Nephron progenitor cell (in vitro differentiated cells): Measurements from ENCODE around the gene AFAP1.
"Not testable (repeated sequence)": the region's sequence is repeated elsewhere in the genome, so short reads cannot be mapped to it uniquely, and the experiment has no call there.

Source experiments
- DNase-seq: peaks from one replicate; pipeline ENCODE4 v3.0.0; 2021
- H3K27ac Mint-ChIP-seq: 2 replicates; pipeline ENCODE4 v1.8.0; 2021; ENCODE audit warnings: mild to moderate bottlenecking, moderate library complexity, mixed read lengths
- H3K27me3 Mint-ChIP-seq: 2 replicates; pipeline ENCODE4 v1.8.0; 2021; ENCODE audit warnings: mild to moderate bottlenecking, low read depth, mixed read lengths; ENCODE audit not compliant: poor library complexity
- H3K36me3 Mint-ChIP-seq: 2 replicates; pipeline ENCODE4 v1.8.0; 2021; ENCODE audit warnings: low read depth, mixed read lengths
- H3K4me1 Mint-ChIP-seq: 2 replicates; pipeline ENCODE4 v1.8.0; 2021; ENCODE audit warnings: mixed read lengths
- H3K4me3 Mint-ChIP-seq: 2 replicates; pipeline ENCODE4 v1.8.0; 2021; ENCODE audit warnings: mild to moderate bottlenecking, moderate library complexity, mixed read lengths
- H3K9me3 Mint-ChIP-seq: 2 replicates; pipeline ENCODE4 v1.8.0; 2021; ENCODE audit warnings: mild to moderate bottlenecking, moderate library complexity, mixed read lengths
- TF ChIP-seq, protein P1 (sequence below): fragments of 200-600 bp; sonication (generic); IDR thresholded peaks from 2 replicates; pipeline ENCODE4 v1.5.0; 2021; ENCODE audit warnings: antibody characterized with exemption

AFAP1 gene

GRCh38 chr4:7949759-7950158 lies 10.1 kb upstream of the AFAP1 start:
- H3K9me3 Mint-ChIP-seq, result peaks cover 31% of the 10 kb centered on the region
- TF ChIP-seq, protein P1, sequence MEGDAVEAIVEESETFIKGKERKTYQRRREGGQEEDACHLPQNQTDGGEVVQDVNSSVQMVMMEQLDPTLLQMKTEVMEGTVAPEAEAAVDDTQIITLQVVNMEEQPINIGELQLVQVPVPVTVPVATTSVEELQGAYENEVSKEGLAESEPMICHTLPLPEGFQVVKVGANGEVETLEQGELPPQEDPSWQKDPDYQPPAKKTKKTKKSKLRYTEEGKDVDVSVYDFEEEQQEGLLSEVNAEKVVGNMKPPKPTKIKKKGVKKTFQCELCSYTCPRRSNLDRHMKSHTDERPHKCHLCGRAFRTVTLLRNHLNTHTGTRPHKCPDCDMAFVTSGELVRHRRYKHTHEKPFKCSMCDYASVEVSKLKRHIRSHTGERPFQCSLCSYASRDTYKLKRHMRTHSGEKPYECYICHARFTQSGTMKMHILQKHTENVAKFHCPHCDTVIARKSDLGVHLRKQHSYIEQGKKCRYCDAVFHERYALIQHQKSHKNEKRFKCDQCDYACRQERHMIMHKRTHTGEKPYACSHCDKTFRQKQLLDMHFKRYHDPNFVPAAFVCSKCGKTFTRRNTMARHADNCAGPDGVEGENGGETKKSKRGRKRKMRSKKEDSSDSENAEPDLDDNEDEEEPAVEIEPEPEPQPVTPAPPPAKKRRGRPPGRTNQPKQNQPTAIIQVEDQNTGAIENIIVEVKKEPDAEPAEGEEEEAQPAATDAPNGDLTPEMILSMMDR, result no peak
- H3K27me3 Mint-ChIP-seq, result peaks cover 16% of the 10 kb centered on the region
- peaks cover 18% of the 10 kb centered on the region for H3K36me3 Mint-ChIP-seq
- peaks cover 23% of the 10 kb centered on the region for H3K4me1 Mint-ChIP-seq
- H3K4me3 Mint-ChIP-seq, result no peak overlapping the region
- H3K27ac Mint-ChIP-seq, result no peak overlapping the region
- DNase-seq, result no peak

DNA sequence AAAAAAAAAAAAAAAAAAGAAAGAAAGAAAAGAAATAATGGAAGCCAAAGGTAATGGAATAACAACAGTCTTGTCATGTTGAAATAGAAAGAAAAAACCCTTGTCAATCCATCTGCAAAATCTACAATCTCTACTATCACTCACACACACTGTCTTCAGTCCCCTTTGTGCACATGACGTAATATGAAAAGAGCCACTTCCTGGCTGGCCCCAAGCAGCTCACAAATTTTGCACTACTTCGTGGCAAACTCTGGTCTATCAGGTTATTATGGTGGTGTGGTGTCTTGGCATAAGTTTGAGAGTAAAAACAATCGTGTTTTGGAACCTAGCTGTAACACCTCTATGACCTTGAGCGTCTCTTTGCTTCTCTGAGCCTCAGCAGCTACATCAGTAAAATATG lies 8.3 kb upstream of the AFAP1 start:
- no peak overlapping the region for H3K4me3 Mint-ChIP-seq
- H3K27me3 Mint-ChIP-seq, result peaks cover 16% of the 10 kb centered on the region
- peaks cover 17% of the 10 kb centered on the region for H3K36me3 Mint-ChIP-seq
- no peak for DNase-seq
- H3K4me1 Mint-ChIP-seq, result peaks cover 30% of the 10 kb centered on the region
- TF ChIP-seq, protein P1, result no peak
- no peak overlapping the region for H3K27ac Mint-ChIP-seq
- H3K9me3 Mint-ChIP-seq, result peaks cover 24% of the 10 kb centered on the region

DNA sequence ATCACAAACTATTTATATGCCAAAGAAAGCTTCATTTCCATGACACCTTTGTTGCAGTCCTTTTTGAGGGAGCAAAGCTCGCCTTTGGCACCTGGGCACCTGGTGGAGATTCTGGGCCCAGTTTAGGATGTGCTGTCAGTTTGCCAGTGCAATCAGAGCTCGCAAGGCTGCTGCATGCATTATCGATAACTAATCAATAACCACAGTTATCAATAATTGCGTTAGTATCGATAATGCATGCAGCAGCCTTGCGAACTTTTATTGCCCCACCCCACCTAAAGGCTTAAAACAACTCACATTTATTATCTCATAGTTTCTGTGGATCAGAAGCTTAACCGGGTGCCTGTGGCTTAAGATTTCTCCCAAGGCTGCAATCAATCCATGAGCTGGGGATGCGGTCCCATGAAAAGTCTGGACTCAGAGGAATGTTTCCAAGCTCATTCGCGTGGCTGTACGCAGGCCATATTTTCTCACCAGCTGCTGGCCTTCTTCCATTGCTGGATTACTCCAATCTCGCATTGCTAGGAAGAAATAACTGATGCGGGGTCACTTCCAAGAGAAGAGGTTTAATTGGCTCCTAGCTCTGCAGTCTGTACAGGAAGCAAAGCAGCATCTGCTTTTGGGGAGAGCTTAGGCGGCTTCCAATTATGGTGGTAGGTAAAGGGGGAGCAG lies 6.2 kb upstream of the AFAP1 start:
- DNase-seq, result no peak
- Mint-ChIP-seq H3K27me3 (peaks cover 11% of the 10 kb centered on the region), H3K4me3 (no peak overlapping the region), H3K9me3 (peaks cover 3% of the 10 kb centered on the region), H3K36me3 (no peaks in the 10 kb centered on the region), H3K27ac (peak overlapping the region; percentile 6), H3K4me1 (peaks cover 48% of the 10 kb centered on the region)
- TF ChIP-seq, protein P1, result no peak

- no peak for DNase-seq
- Mint-ChIP-seq H3K27ac (no peak overlapping the region), H3K27me3 (peaks cover 11% of the 10 kb centered on the region), H3K9me3 (no peaks in the 10 kb centered on the region), H3K36me3 (no peaks in the 10 kb centered on the region), H3K4me3 (no peak overlapping the region), H3K4me1 (peaks cover 47% of the 10 kb centered on the region)
- TF ChIP-seq, protein P1, result no peak
These were observed 5.0 kb upstream of the AFAP1 start for GRCh38 chr4:7944599-7945220.

DNA sequence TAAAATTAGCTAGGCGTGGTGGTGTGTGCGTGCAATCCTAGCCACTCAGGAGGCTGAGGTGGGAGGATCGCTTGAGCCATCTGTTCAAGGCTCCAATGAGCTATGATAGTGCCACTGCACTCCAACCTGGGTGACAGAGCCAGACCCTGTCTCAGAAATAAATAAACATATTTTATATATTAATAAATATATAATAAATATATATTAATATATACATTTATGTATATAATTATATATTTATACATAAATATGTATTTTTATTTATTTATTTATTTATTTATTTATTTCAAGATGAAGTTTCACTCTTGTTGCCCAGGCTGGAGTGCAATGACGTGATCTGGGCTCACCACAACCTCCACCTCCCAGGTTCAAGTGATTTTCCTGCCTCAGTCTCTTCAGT lies 4.0 kb upstream of the AFAP1 start:
- H3K4me3 Mint-ChIP-seq, H3K9me3 Mint-ChIP-seq, H3K27ac Mint-ChIP-seq, H3K36me3 Mint-ChIP-seq, H3K27me3 Mint-ChIP-seq, DNase-seq: not testable (repeated sequence)
- H3K4me1 Mint-ChIP-seq, result peaks cover 37% of the 10 kb centered on the region

GRCh38 chr4:7943211-7943610 lies 3.5 kb upstream of the AFAP1 start:
- no peak for DNase-seq
- no peak overlapping the region for H3K27ac Mint-ChIP-seq
- no peaks in the 10 kb centered on the region for H3K36me3 Mint-ChIP-seq
- peaks cover 40% of the 10 kb centered on the region for H3K4me1 Mint-ChIP-seq
- H3K27me3 Mint-ChIP-seq, result peaks cover 2% of the 10 kb centered on the region
- H3K9me3 Mint-ChIP-seq, result no peaks in the 10 kb centered on the region
- no peak overlapping the region for H3K4me3 Mint-ChIP-seq
- TF ChIP-seq, protein P1, result no peak
